Posterior cingulate gyrus (tissue), 11 donors: ENCODE data around the gene EOLA1.
"Not testable (repeated sequence)": the region's sequence is repeated elsewhere in the genome, so short reads cannot be mapped to it uniquely, and the experiment has no call there.

Source experiments
- DNase-seq, 10 donors: peaks; one replicate each; pipeline versions ENCODE4 v3.0.0 to v3.0.0-alpha.2; 2020 to 2021; ENCODE audit warnings: mixed read lengths in 3 of 10
- intact Hi-C: fragments of 100-400 bp; cut with DNase I; formaldehyde crosslinking; loops from one replicate; pipeline ENCODE4 v1.15.1; 2023

The EOLA1 gene

GRCh38 chrX:149512225-149512885 lies 28.5 kb upstream of the EOLA1 start:
- DNase-seq = peak in 8 of 10 donors; percentile 39 to 91 (median 50)

GRCh38 chrX:149513825-149514428 lies 26.9 kb upstream of the EOLA1 start:
- DNase-seq = no peak
- intact Hi-C loops = no loop called here

More at GRCh38 chrX:149512225-149512885, 28.5 kb upstream of the EOLA1 start:
- intact Hi-C loops = no loop called here

GRCh38 chrX:149515954-149516602 lies 24.7 kb upstream of the EOLA1 start:
- DNase-seq = no peak
- intact Hi-C loops = no loop called here

GRCh38 chrX:149516604-149517003 lies 24.2 kb upstream of the EOLA1 start:
- no peak for DNase-seq
- intact Hi-C loops = no loop called here

- DNase-seq = no peak
- intact Hi-C loops = no loop called here
Measured at GRCh38 chrX:149517308-149517707, 23.5 kb upstream of the EOLA1 start.

GRCh38 chrX:149518236-149518635 lies 22.6 kb upstream of the EOLA1 start:
- no peak for DNase-seq
- intact Hi-C loops = no loop called here

GRCh38 chrX:149520636-149521277 lies 20.1 kb upstream of the EOLA1 start:
- DNase-seq, intact Hi-C loops: not testable (repeated sequence)

GRCh38 chrX:149521438-149521837 lies 19.4 kb upstream of the EOLA1 start:
- DNase-seq = no peak
- intact Hi-C loops = no loop called here

GRCh38 chrX:149522916-149523315 lies 17.9 kb upstream of the EOLA1 start:
- no peak for DNase-seq
- intact Hi-C loops = no loop called here

GRCh38 chrX:149525389-149525788 lies 15.4 kb upstream of the EOLA1 start:
- intact Hi-C loops = not testable (repeated sequence)
- peak in 7 of 10 donors; percentile 18 to 87 (median 50) for DNase-seq

GRCh38 chrX:149525903-149526302 lies 14.9 kb upstream of the EOLA1 start:
- intact Hi-C loops = not testable (repeated sequence)

GRCh38 chrX:149526318-149527033 lies 14.3 kb upstream of the EOLA1 start:
- DNase-seq, intact Hi-C loops: not testable (repeated sequence)

More at GRCh38 chrX:149525903-149526302, 14.9 kb upstream of the EOLA1 start:
- not testable (repeated sequence) for DNase-seq

- intact Hi-C loops = no loop called here
- DNase-seq = no peak
Measured at GRCh38 chrX:149527705-149528104, 13.1 kb upstream of the EOLA1 start.

- intact Hi-C loops = no loop called here
- DNase-seq = no peak
Measured at GRCh38 chrX:149528381-149528780, 12.4 kb upstream of the EOLA1 start.

GRCh38 chrX:149531599-149531998 lies 9.2 kb upstream of the EOLA1 start:
- DNase-seq = no peak
- intact Hi-C loops = loop anchor here (10.0 kb wide), 1 partner anchor 403 kb away; the partner anchor contains the start of gene EOLA2

- intact Hi-C loops = loop anchor here (10.0 kb wide), 1 partner anchor 402 kb away; the partner anchor contains the start of gene EOLA2
- not testable (repeated sequence) for DNase-seq
Measured at GRCh38 chrX:149532868-149533267, 7.9 kb upstream of the EOLA1 start.

GRCh38 chrX:149533999-149534398 lies 6.8 kb upstream of the EOLA1 start:
- intact Hi-C loops = loop anchor here (10.0 kb wide), 1 partner anchor 401 kb away; the partner anchor contains the start of gene EOLA2
- DNase-seq = not testable (repeated sequence)

- intact Hi-C loops = loop anchor here (10.0 kb wide), 1 partner anchor 400 kb away; the partner anchor contains the start of gene EOLA2
Measured at GRCh38 chrX:149534926-149535602, 5.7 kb upstream of the EOLA1 start.

GRCh38 chrX:149537474-149537873 lies 3.3 kb upstream of the EOLA1 start:
- DNase-seq = not testable (repeated sequence)
- intact Hi-C loops = loop anchor here (10.0 kb wide), 1 partner anchor 397 kb away; the partner anchor contains the start of gene EOLA2

More at GRCh38 chrX:149534926-149535602, 5.7 kb upstream of the EOLA1 start:
- not testable (repeated sequence) for DNase-seq
